Medulla oblongata (tissue), 1 donor: Measurements from ENCODE around the gene TMEM231.

ENCODE experiments used
- DNase-seq: peaks from one replicate; pipeline ENCODE4 v3.0.0-alpha.2; 2015; ENCODE audit errors: extremely low spot score

The TMEM231 gene

GRCh38 chr16:75488322-75488721, 67.7 kb downstream of the TMEM231 start:
- no peak for DNase-seq
